HG03159 (cell line): ENCODE measurements around the gene ZSCAN20.
A peak's percentile ranks its signal among the peaks of the same experiment; 100 is the strongest.

Source experiments
- ATAC-seq: cut with Tn5 transposase; IDR thresholded peaks from one replicate; pipeline ENCODE4 v1.9.1; 2021; ENCODE audit warnings: mild to moderate bottlenecking, moderate library complexity; ENCODE audit not compliant: unreplicated experiment

ZSCAN20 gene

GRCh38 chr1:33472269-33472980 lies at the start of gene ZSCAN20:
Gene ZSCAN20 (plus strand): TSS chr1:33472645. CDS start chr1:33479289, 6,644 bp downstream.
- ATAC-seq: peak; percentile 93

DNA sequence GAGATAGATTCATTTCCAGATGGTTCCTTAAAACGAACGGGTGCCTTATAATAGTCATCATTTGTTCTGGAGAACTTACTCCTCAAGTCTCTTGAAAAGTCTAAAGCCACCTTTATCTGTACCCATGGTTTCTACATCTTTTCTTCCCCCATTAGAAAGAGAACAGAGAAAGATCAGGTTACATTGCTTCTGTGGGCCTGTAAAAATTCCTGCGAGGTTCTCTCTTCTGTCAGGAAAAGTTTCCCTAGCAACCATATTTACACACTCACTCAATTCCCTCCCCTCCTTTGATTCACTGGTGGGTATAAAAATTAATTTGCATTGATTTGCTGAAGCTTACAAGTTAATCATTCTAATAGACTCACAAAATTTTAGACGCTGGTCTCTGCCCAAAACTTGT lies 48.2 kb upstream of the ZSCAN20 start:
- ATAC-seq: no peak

GRCh38 chr1:33424610-33425009 lies 47.8 kb upstream of the ZSCAN20 start:
- ATAC-seq: no peak

DNA sequence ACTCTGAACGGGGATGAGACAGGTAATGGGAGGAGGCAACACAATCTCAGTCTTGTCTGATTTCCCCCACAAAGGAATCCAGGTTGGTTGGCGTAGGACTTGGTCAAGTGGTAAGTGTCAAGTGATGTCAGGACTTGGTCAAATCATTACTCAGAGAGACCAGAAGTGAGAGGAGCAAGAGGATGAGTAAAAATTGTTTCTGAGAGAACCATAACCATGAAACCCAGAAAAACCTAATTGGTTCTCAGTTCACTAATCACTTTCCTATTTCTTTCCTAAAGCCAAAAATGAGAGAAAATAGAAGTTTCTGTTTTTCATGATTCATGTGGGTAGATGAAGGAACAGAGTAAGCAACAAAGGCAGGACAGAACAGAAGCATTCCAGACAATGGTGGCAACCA lies 46.5 kb upstream of the ZSCAN20 start:
- ATAC-seq: no peak

DNA sequence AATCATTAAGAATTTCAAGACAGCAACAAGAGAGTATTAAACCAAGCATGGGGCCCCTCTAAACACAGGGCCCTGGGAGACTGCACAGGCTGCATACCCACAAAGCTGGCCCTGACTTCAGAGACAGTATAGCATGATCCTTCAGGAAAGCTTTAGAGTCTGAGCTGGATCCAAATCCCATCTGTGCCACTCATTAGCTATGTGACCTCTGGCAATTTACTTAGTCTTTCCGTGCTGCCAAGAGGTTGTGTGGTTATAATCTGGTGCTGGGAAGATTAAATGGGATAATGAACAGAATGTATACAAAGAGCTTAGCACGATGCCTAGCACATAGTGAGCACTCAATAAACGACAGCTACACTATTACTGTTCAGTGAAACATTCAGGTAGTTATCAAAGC lies 45.5 kb upstream of the ZSCAN20 start:
- ATAC-seq: no peak

- no peak for ATAC-seq
Observed at GRCh38 chr1:33428661-33429060, 43.8 kb upstream of the ZSCAN20 start.

GRCh38 chr1:33429332-33429731 lies 43.1 kb upstream of the ZSCAN20 start:
- ATAC-seq: no peak

GRCh38 chr1:33429856-33430691 lies 42.4 kb upstream of the ZSCAN20 start:
- ATAC-seq: peak; percentile 25

- peak; percentile 93 for ATAC-seq
Observed at GRCh38 chr1:33430692-33431593, 41.5 kb upstream of the ZSCAN20 start, which contains the start of gene PHC2. Gene PHC2 (minus strand): TSS chr1:33431095. CDS start chr1:33375539, 55,556 bp downstream.

GRCh38 chr1:33433509-33434362 lies 38.7 kb upstream of the ZSCAN20 start:
- ATAC-seq: no peak

DNA sequence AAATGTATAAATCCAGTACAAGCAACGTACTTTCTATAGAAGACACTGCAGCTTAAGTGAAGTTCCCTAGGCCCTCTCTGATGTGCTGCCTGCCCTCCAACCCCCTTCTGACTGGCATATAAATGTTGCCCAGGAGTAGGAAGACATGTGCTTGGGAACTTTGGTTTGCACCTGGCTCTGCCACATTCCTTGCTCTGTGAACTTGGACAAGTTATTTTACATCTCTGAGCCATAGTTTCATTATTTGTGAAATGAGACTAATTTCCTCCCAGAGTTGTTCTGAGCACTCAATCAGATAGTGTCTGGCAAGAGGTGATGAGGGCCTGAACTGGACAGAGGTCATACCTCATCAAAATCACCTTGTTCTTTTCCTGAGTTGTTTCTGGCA lies 38.1 kb upstream of the ZSCAN20 start:
- no peak for ATAC-seq

GRCh38 chr1:33435096-33435820 lies 37.2 kb upstream of the ZSCAN20 start:
- ATAC-seq: no peak

GRCh38 chr1:33436557-33437285 lies 35.7 kb upstream of the ZSCAN20 start:
- ATAC-seq: no peak

- no peak for ATAC-seq
Observed at GRCh38 chr1:33438364-33439160, 33.9 kb upstream of the ZSCAN20 start.

DNA sequence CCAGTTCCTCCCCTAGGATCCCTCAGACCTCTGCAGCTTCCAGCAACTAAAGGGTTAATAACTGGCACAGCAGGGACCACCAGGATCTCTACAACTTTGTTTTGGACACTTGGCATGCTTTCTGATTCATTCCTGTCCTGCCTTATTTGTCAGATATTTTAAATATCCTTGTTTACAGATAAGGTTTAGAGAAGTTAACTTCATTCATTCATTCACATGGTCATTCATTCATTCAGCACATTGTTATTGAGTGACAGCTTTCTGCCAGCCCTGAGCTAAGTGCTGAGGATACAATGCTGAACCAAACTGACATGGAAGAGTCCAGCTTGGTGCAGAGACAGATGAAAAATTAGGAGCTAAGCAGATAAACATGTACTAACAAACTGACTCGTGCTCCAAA lies 32.8 kb upstream of the ZSCAN20 start:
- ATAC-seq: no peak

- no peak for ATAC-seq
Observed at GRCh38 chr1:33441088-33441745, 31.2 kb upstream of the ZSCAN20 start.

GRCh38 chr1:33442141-33442540 lies 30.3 kb upstream of the ZSCAN20 start:
- no peak for ATAC-seq
